ENCODE measurements around the gene PPM1D. TPM values are rescaled to one million over a fixed set of nuclear protein-coding genes. Genes with fewer than 3 reads are reported as not detected.

PPM1D gene
- total RNA-seq, 1 donor from 2014 or later, result 11.1 TPM

GRCh38 chr17:60618854-60619526 lies 19.0 kb downstream of the PPM1D start:
- DNase-seq (ENCODE audit: low read depth, low spot score), result no peak

GRCh38 chr17:60622961-60623360 lies 23.0 kb downstream of the PPM1D start:
- no peak for DNase-seq (ENCODE audit: low read depth, low spot score)

- no peak for DNase-seq (ENCODE audit: low read depth, low spot score)
These were observed 23.4 kb downstream of the PPM1D start for GRCh38 chr17:60623415-60623814.

GRCh38 chr17:60627124-60627523 lies 27.1 kb downstream of the PPM1D start:
- no peak for DNase-seq (ENCODE audit: low read depth, low spot score)

GRCh38 chr17:60628252-60628889 lies 28.4 kb downstream of the PPM1D start:
- DNase-seq (ENCODE audit: low read depth, low spot score), result no peak

GRCh38 chr17:60629120-60629519 lies 29.1 kb downstream of the PPM1D start:
- no peak for DNase-seq (ENCODE audit: low read depth, low spot score)

GRCh38 chr17:60630352-60630751 lies 30.4 kb downstream of the PPM1D start:
- DNase-seq (ENCODE audit: low read depth, low spot score), result peak; percentile 45

- DNase-seq (ENCODE audit: low read depth, low spot score), result no peak
These were observed 31.1 kb downstream of the PPM1D start for GRCh38 chr17:60631119-60631518.

GRCh38 chr17:60637683-60638082 lies 37.7 kb downstream of the PPM1D start:
- DNase-seq (ENCODE audit: low read depth, low spot score), result no peak

- DNase-seq (ENCODE audit: low read depth, low spot score), result no peak
These were observed 39.0 kb downstream of the PPM1D start for GRCh38 chr17:60639019-60639330.

GRCh38 chr17:60640503-60640902 lies 40.5 kb downstream of the PPM1D start:
- DNase-seq (ENCODE audit: low read depth, low spot score), result no peak

- no peak for DNase-seq (ENCODE audit: low read depth, low spot score)
These were observed 41.1 kb downstream of the PPM1D start for GRCh38 chr17:60641126-60641525.

- DNase-seq (ENCODE audit: low read depth, low spot score), result peak; percentile 62
These were observed 41.8 kb downstream of the PPM1D start for GRCh38 chr17:60641810-60642220.

- DNase-seq (ENCODE audit: low read depth, low spot score), result no peak
These were observed 46.0 kb downstream of the PPM1D start for GRCh38 chr17:60645918-60646523.

- DNase-seq (ENCODE audit: low read depth, low spot score), result no peak
These were observed 46.7 kb downstream of the PPM1D start for GRCh38 chr17:60646701-60647100.

GRCh38 chr17:60647705-60648104 lies 47.7 kb downstream of the PPM1D start:
- no peak for DNase-seq (ENCODE audit: low read depth, low spot score)

GRCh38 chr17:60652454-60653247 lies 52.7 kb downstream of the PPM1D start:
- no peak for DNase-seq (ENCODE audit: low read depth, low spot score)

- no peak for DNase-seq (ENCODE audit: low read depth, low spot score)
These were observed 53.6 kb downstream of the PPM1D start for GRCh38 chr17:60653569-60653968.

GRCh38 chr17:60656499-60656898 lies 56.5 kb downstream of the PPM1D start:
- DNase-seq (ENCODE audit: low read depth, low spot score), result no peak

GRCh38 chr17:60659156-60659555 lies 59.2 kb downstream of the PPM1D start:
- DNase-seq (ENCODE audit: low read depth, low spot score), result no peak

- no peak for DNase-seq (ENCODE audit: low read depth, low spot score)
These were observed 61.5 kb downstream of the PPM1D start for GRCh38 chr17:60661489-60661888.

GRCh38 chr17:60664022-60664421 lies 64.0 kb downstream of the PPM1D start:
- DNase-seq (ENCODE audit: low read depth, low spot score), result no peak
